Ovary (tissue), 9 donors: ENCODE results near the gene MRPL51. TPM values are rescaled to one million over a fixed set of nuclear protein-coding genes. Genes with fewer than 3 reads are reported as not detected.
A peak's percentile ranks its signal among the peaks of the same experiment; 100 is the strongest.

Experiments used
- DNase-seq, 5 donors: peaks; one replicate each; pipeline ENCODE4 v3.0.0-alpha.2; 2019 to 2020
- H3K27ac ChIP-seq, 2 donors: fragments of 200-600 bp; one replicate each; pipeline versions ENCODE4 v1.5.1 to v1.8.0; 2019 to 2022
- H3K27me3 ChIP-seq: fragments of 200-600 bp; one replicate; pipeline ENCODE4 v1.8.0; 2022
- H3K36me3 ChIP-seq: fragments of 200-600 bp; sonication (generic); one replicate; pipeline ENCODE4 v1.5.1; 2019
- H3K4me1 ChIP-seq: one replicate; pipeline ENCODE4 v1.8.1; 2013; ENCODE audit warnings: mild to moderate bottlenecking, moderate library complexity; ENCODE audit not compliant: insufficient read depth
- H3K4me3 ChIP-seq: fragments of 200-600 bp; sonication (generic); one replicate; pipeline ENCODE4 v1.5.1; 2017
- H3K9me3 ChIP-seq, 2 donors: fragments of 200-600 bp in 1 of 2; sonication (generic) in 1 of 2; one replicate each; pipeline versions ENCODE4 v1.5.1 to v1.8.1; 2013 to 2019; ENCODE audit warnings: mild to moderate bottlenecking in 1 of 2, moderate library complexity in 1 of 2
- CTCF ChIP-seq, 3 donors: fragments of 450-650 bp in 2 of 3; fragments of 200-600 bp in 1 of 3; IDR thresholded peaks; one replicate each; pipeline versions ENCODE4 v1.5.1 to v1.8.0; 2016 to 2022; ENCODE audit warnings: antibody characterized with exemption in 3 of 3, mild to moderate bottlenecking in 1 of 3
- EP300 ChIP-seq: sonication (generic); formaldehyde crosslinking; IDR thresholded peaks from one replicate; pipeline ENCODE4 v1.6.1; 2017; ENCODE audit warnings: antibody characterized with exemption
- POLR2A ChIP-seq: fragments of 450-650 bp; IDR thresholded peaks from one replicate; pipeline ENCODE4 v1.6.1; 2017; ENCODE audit warnings: antibody characterized with exemption, mild to moderate bottlenecking, moderate library complexity
- WGBS, 3 donors: extraction: QIAGEN DNeasy Blood & Tissue Kit in 1 of 3; methylation state at CpG; one replicate each; pipeline versions ENCODE4 v1.1.5 to v1.1.7; 2013 to 2017; 5-methylcytosine and 5-hydroxymethylcytosine counted together
- intact Hi-C, 4 donors: fragments of 100-400 bp; cut with DNase I; formaldehyde crosslinking; loops; one replicate each; pipeline versions ENCODE4 v1.11.0 to v1.15.1; 2022 to 2023
- polyA plus RNA-seq, 2 donors: library from polyadenylated mRNA; stranded (reverse); fragments of 200-250 nt in 1 of 2; fragments of 350-450 nt in 1 of 2; fragmentation: Illumina TruSeq in 1 of 2; extraction: RNeasy Lipid Tissue Mini Kit (QIAGEN cat#74804) in 1 of 2; gene quantifications; one replicate each; pipeline ENCODE4 v1.2.3, GENCODE V29; 2013 to 2014
- total RNA-seq, 7 donors: library from RNA; depleted of rRNA in 2 of 7; stranded (reverse); fragments of >200 nt in 2 of 7; fragmentation: NEBNext Ultra II Directional in 3 of 7; extraction: Animal tissue kit (Norgen Biotek cat#: 25700) in 3 of 7; gene quantifications; one replicate each; pipeline versions ENCODE4 v1.1.0 to v1.2.4, GENCODE V29; 2016 to 2023
- donor health status: DM: no; HTN: no; CAD: no; lungs with moderate emphysema.
- donor health status: DM: no; HTN: no; CAD: no.
- donor health status: Bipolar disorder and iron deficiency.
- donor health status: DM: yes; HTN: yes; CAD: no.
- donor health status: DM: no; HTN: no; CAD: no.
- donor health status: DM: yes; HTN: yes; CAD: no.

Gene MRPL51
- total and polyA plus RNA-seq, 9 donors = 27.5 to 142 (median 108) TPM

GRCh38 chr12:6540181-6540877 is 47.3 kb upstream of the MRPL51 start:
- DNase-seq = peak; percentile 88 to 92 (median 89)
- 12 to 14% (median 12%) methylated on average over 35 of the region's 35 CpGs for WGBS, 3 donors
- no peak for TF ChIP-seq EP300
- no peak for TF ChIP-seq CTCF (IDR thresholded peaks at IDR 0.05)
- TF ChIP-seq POLR2A = no peak
- H3K27ac ChIP-seq = peak overlapping the region; percentile 9 to 81
- H3K4me1 ChIP-seq = peaks cover 7% of the 10 kb centered on the region
- intact Hi-C loops = no loop called here
- no peaks in the 10 kb centered on the region for H3K36me3 ChIP-seq
- no peak overlapping the region for H3K4me3 ChIP-seq
- H3K27me3 ChIP-seq = no peaks in the 10 kb centered on the region
- H3K9me3 ChIP-seq = no peaks in the 10 kb centered on the region

- Histone ChIP-seq H3K9me3 (no peaks in the 10 kb centered on the region), H3K27ac (peak overlapping the region in 1 of 2 donors; percentile 81), H3K36me3 (no peaks in the 10 kb centered on the region), H3K27me3 (no peaks in the 10 kb centered on the region), H3K4me3 (no peak overlapping the region), H3K4me1 (peaks cover 7% of the 10 kb centered on the region)
- no peak for TF ChIP-seq CTCF (IDR thresholded peaks at IDR 0.05)
- TF ChIP-seq POLR2A = no peak
- no peak for TF ChIP-seq EP300
- intact Hi-C loops = loop anchor here (5.0 to 10.0 kb wide), 4 partner anchors 117 to 215 kb away; no protein-coding TSS in a partner anchor
- DNase-seq = peak in 1 of 5 donors; percentile 41
- whole genome bisulfite sequencing, 3 donors = 68 to 71% (median 70%) methylated on average over 14 of the region's 14 CpGs
These were observed 46.7 kb upstream of the MRPL51 start for GRCh38 chr12:6539707-6540134.

- Histone ChIP-seq H3K27ac (no peak overlapping the region), H3K4me1 (peaks cover 7% of the 10 kb centered on the region), H3K9me3 (no peaks in the 10 kb centered on the region), H3K36me3 (no peaks in the 10 kb centered on the region), H3K27me3 (no peaks in the 10 kb centered on the region), H3K4me3 (no peak overlapping the region)
- TF ChIP-seq EP300 (no peak), CTCF (IDR thresholded peaks at IDR 0.05) (no peak), POLR2A (no peak)
- DNase-seq = no peak
- 78 to 85% (median 83%) methylated on average over 5 of the region's 5 CpGs for WGBS, 3 donors
- intact Hi-C loops = loop anchor here (5.0 to 10.0 kb wide), 4 partner anchors 117 to 214 kb away; no protein-coding TSS in a partner anchor
These were observed 46.2 kb upstream of the MRPL51 start for GRCh38 chr12:6539314-6539682.

- no peaks in the 10 kb centered on the region for H3K9me3 ChIP-seq
- no peak overlapping the region for H3K4me3 ChIP-seq
- whole genome bisulfite sequencing, 3 donors = 61 to 71% (median 62%) methylated on average over 24 of the region's 24 CpGs
- intact Hi-C loops = loop anchor here (5.0 to 10.0 kb wide), 4 partner anchors 116 to 214 kb away; no protein-coding TSS in a partner anchor
- peak in 1 of 5 donors; percentile 30 for DNase-seq
- H3K4me1 ChIP-seq = peaks cover 7% of the 10 kb centered on the region
- no peak overlapping the region for H3K27ac ChIP-seq
- TF ChIP-seq EP300 (no peak), POLR2A (no peak), CTCF (IDR thresholded peaks at IDR 0.05) (no peak)
- H3K27me3 ChIP-seq = no peaks in the 10 kb centered on the region
- no peaks in the 10 kb centered on the region for H3K36me3 ChIP-seq
These were observed 45.6 kb upstream of the MRPL51 start for GRCh38 chr12:6538420-6539313.
